ENCODE results near the gene KAT14. TPM values are rescaled to one million over a fixed set of nuclear protein-coding genes. Genes with fewer than 3 reads are reported as not detected.

Gene KAT14
- total RNA-seq, 2 experiments from 2014 or later, result 7.8 to 8.4 TPM

Other genes starting within 250 kb of the KAT14 start
- 10 to 100 TPM; 47.3 to 52.0 TPM for gene SNX5, start 169.1 kb upstream of the KAT14 start, total RNA-seq
- gene MGME1, start 168.8 kb upstream of the KAT14 start, total RNA-seq, result 1 to 10 TPM; 4.5 to 4.7 TPM
- not detected for gene OVOL2, start 79.9 kb upstream of the KAT14 start, total RNA-seq
- 10 to 100 TPM; 15.3 to 17.3 TPM for gene PET117, start within 50 bp of the KAT14 start, total RNA-seq
- gene ZNF133, start 150.7 kb downstream of the KAT14 start, total RNA-seq, result 1 to 10 TPM; 2.2 to 2.7 TPM